Right lobe of liver (tissue), 6 donors: ENCODE results near the gene PDGFA. TPM values are rescaled to one million over a fixed set of nuclear protein-coding genes. Genes with fewer than 3 reads are reported as not detected.

Source experiments
- ATAC-seq, 4 donors: fragments of 200-7000 bp; cut with Tn5 transposase; one replicate each; pipeline ENCODE4 v1.9.1; 2020; ENCODE audit warnings: mild to moderate bottlenecking in 4 of 4, moderate library complexity in 4 of 4
- DNase-seq, 3 donors: peaks; one replicate each; pipeline ENCODE4 v3.0.0-alpha.2; 2020
- H3K27ac ChIP-seq, 3 donors: fragments of 200-600 bp; one replicate each; pipeline ENCODE4 v1.8.0; 2022
- H3K27me3 ChIP-seq, 2 donors: fragments of 200-600 bp; one replicate each; pipeline ENCODE4 v1.8.0; 2022
- H3K36me3 ChIP-seq, 4 donors: fragments of 200-600 bp; sonication (generic) in 1 of 4; one replicate each; pipeline versions ENCODE4 v1.5.1 to v1.8.0; 2017 to 2022; ENCODE audit warnings: control low read depth in 1 of 4
- H3K4me1 ChIP-seq, 4 donors: fragments of 200-600 bp; sonication (generic) in 1 of 4; one replicate each; pipeline versions ENCODE4 v1.5.1 to v1.8.0; 2017 to 2022; ENCODE audit warnings: control low read depth in 1 of 4
- H3K4me3 ChIP-seq, 3 donors: fragments of 200-600 bp; one replicate each; pipeline ENCODE4 v1.8.0; 2022
- H3K9me3 ChIP-seq, 4 donors: fragments of 200-600 bp; sonication (generic) in 1 of 4; one replicate each; pipeline versions ENCODE4 v1.5.1 to v1.8.0; 2017 to 2022; ENCODE audit warnings: control low read depth in 1 of 4
- CTCF ChIP-seq, 4 donors: fragments of 200-600 bp in 3 of 4; fragments of 450-650 bp in 1 of 4; IDR thresholded peaks; one replicate each; pipeline versions ENCODE4 v1.5.1 to v1.8.0; 2016 to 2022; ENCODE audit warnings: antibody characterized with exemption in 4 of 4, mild to moderate bottlenecking in 2 of 4
- POLR2A ChIP-seq: fragments of 450-650 bp; IDR thresholded peaks from one replicate; pipeline ENCODE4 v1.6.1; 2017; ENCODE audit warnings: antibody characterized with exemption, mild to moderate bottlenecking
- WGBS: methylation state at CpG from one replicate; pipeline ENCODE4 v1.1.6; 2018; ENCODE audit warnings: low coverage, low lambda C conversion rate; ENCODE audit not compliant: insufficient coverage; ENCODE audit errors: missing lambda C conversion rate; 5-methylcytosine and 5-hydroxymethylcytosine counted together
- intact Hi-C, 2 donors: fragments of 100-400 bp; cut with DNase I; formaldehyde crosslinking; loops; one replicate each; pipeline versions ENCODE4 v1.11.2 to v1.14.1; 2022
- total RNA-seq, 6 experiments: library from RNA; depleted of rRNA in 2 of 6; stranded (reverse); fragments of >200 nt in 2 of 6; fragmentation: NEBNext Ultra II Directional in 3 of 6; extraction: Animal tissue kit (Norgen Biotek cat#: 25700) in 3 of 6; gene quantifications; one replicate each; pipeline versions ENCODE4 v1.1.0 to v1.2.4, GENCODE V29; 2016 to 2023
- donor health status: DM: no; HTN: yes; CAD: no.
- donor health status: DM: no; HTN: no; CAD: no.
- donor health status: DM: no; HTN: no; CAD: no.
- donor health status: DM: no; HTN: yes; CAD: no.
- donor health status: DM: no; HTN: yes; CAD: no.

PDGFA gene
- total RNA-seq, 6 experiments from 2014 or later, result 2.3 to 20.9 (median 8.4) TPM

GRCh38 chr7:482521-483083 is 37.0 kb downstream of the PDGFA start:
- no peaks in the 10 kb centered on the region for H3K27me3 ChIP-seq
- no peaks in the 10 kb centered on the region for H3K4me1 ChIP-seq
- no peaks in the 10 kb centered on the region for H3K36me3 ChIP-seq
- 83% methylated on average over 1 of the region's 1 CpG for WGBS
- H3K27ac ChIP-seq, result no peak overlapping the region
- H3K9me3 ChIP-seq, result no peaks in the 10 kb centered on the region
- no peak overlapping the region for H3K4me3 ChIP-seq
- ATAC-seq (no peak), DNase-seq (no peak)
- intact Hi-C loops, result no loop called here
- no peak for TF ChIP-seq POLR2A
- no peak for TF ChIP-seq CTCF (IDR thresholded peaks at IDR 0.05)

- TF ChIP-seq CTCF (IDR thresholded peaks at IDR 0.05) (no peak), POLR2A (no peak)
- no peak overlapping the region for H3K4me3 ChIP-seq
- DNase-seq (peak in 2 of 3 donors; percentile 8 to 25), ATAC-seq (no peak)
- H3K9me3 ChIP-seq, result no peaks in the 10 kb centered on the region
- no peaks in the 10 kb centered on the region for H3K27me3 ChIP-seq
- no peaks in the 10 kb centered on the region for H3K4me1 ChIP-seq
- whole genome bisulfite sequencing, result 54% methylated on average over 4 of the region's 15 CpGs
- no peak overlapping the region for H3K27ac ChIP-seq
- intact Hi-C loops, result no loop called here
- H3K36me3 ChIP-seq, result no peaks in the 10 kb centered on the region
Measured at GRCh38 chr7:481219-481930, 38.3 kb downstream of the PDGFA start.

- ATAC-seq (no peak), DNase-seq (peak; percentile 14 to 53 (median 44))
- Histone ChIP-seq H3K4me3 (no peak overlapping the region), H3K36me3 (no peaks in the 10 kb centered on the region), H3K4me1 (no peaks in the 10 kb centered on the region), H3K27ac (no peak overlapping the region), H3K27me3 (no peaks in the 10 kb centered on the region), H3K9me3 (no peaks in the 10 kb centered on the region)
- no peak for TF ChIP-seq CTCF (IDR thresholded peaks at IDR 0.05)
- TF ChIP-seq POLR2A, result no peak
- intact Hi-C loops, result no loop called here
- no CpG with 5 or more reads among the region's 14 CpGs for WGBS
Measured at GRCh38 chr7:480531-481218, 39.0 kb downstream of the PDGFA start.

GRCh38 chr7:479948-480499 is 39.6 kb downstream of the PDGFA start:
- Histone ChIP-seq H3K36me3 (no peaks in the 10 kb centered on the region), H3K27me3 (no peaks in the 10 kb centered on the region), H3K27ac (no peak overlapping the region), H3K9me3 (no peaks in the 10 kb centered on the region), H3K4me1 (no peaks in the 10 kb centered on the region), H3K4me3 (no peak overlapping the region)
- ATAC-seq, result no peak
- intact Hi-C loops, result no loop called here
- DNase-seq, result peak in 2 of 3 donors; percentile 23 to 42
- WGBS, result 70% methylated on average over 8 of the region's 15 CpGs
- no peak for TF ChIP-seq POLR2A
- no peak for TF ChIP-seq CTCF (IDR thresholded peaks at IDR 0.05)
